ENCODE measurements around the gene RAB4A.
"Not testable (repeated sequence)": the region's sequence is repeated elsewhere in the genome, so short reads cannot be mapped to it uniquely, and the experiment has no call there.

The RAB4A gene

DNA sequence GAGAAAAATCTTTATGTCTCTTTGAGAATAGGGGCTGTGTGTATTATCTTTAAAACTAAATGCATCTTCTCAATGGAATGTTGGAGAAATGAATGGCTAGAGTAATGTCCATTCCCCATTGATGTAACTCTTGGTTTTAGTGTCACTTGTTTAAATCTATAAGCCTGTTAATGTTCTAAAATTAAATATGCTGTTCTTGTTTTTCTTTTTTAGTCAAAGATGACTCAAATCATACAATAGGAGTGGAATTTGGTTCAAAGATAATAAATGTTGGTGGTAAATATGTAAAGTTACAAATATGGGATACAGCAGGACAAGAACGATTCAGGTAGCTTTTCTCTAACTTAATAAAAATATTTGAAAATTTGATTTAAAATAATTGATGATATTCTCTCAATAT lies 17.6 kb downstream of the RAB4A start:
- H3K4me1 ChIP-seq (ENCODE audit: insufficient read depth, low read length), result no peaks in the 10 kb centered on the region
- peaks cover 24% of the 10 kb centered on the region for H3K36me3 ChIP-seq (ENCODE audit: insufficient read depth, low read depth, low read length)
- H3K27ac ChIP-seq (ENCODE audit: low read length), result no peak overlapping the region
- H3K4me3 ChIP-seq (ENCODE audit: low read length), result no peak overlapping the region
- H3K9me3 ChIP-seq (ENCODE audit: insufficient read depth, low read depth, low read length), result no peaks in the 10 kb centered on the region
- no peak overlapping the region for H3K9ac ChIP-seq (ENCODE audit: low read depth, low read length)
- no peaks in the 10 kb centered on the region for H3K27me3 ChIP-seq (ENCODE audit: insufficient read depth, low read length)

- H3K4me1 ChIP-seq (ENCODE audit: insufficient read depth, low read length); H3K9me3 ChIP-seq (ENCODE audit: insufficient read depth, low read depth, low read length); H3K27ac ChIP-seq (ENCODE audit: low read length); H3K27me3 ChIP-seq (ENCODE audit: insufficient read depth, low read length); H3K9ac ChIP-seq (ENCODE audit: low read depth, low read length); H3K4me3 ChIP-seq (ENCODE audit: low read length): not testable (repeated sequence)
- H3K36me3 ChIP-seq (ENCODE audit: insufficient read depth, low read depth, low read length), result peaks cover 24% of the 10 kb centered on the region
These were observed 20.8 kb downstream of the RAB4A start for GRCh38 chr1:229291686-229292085.

DNA sequence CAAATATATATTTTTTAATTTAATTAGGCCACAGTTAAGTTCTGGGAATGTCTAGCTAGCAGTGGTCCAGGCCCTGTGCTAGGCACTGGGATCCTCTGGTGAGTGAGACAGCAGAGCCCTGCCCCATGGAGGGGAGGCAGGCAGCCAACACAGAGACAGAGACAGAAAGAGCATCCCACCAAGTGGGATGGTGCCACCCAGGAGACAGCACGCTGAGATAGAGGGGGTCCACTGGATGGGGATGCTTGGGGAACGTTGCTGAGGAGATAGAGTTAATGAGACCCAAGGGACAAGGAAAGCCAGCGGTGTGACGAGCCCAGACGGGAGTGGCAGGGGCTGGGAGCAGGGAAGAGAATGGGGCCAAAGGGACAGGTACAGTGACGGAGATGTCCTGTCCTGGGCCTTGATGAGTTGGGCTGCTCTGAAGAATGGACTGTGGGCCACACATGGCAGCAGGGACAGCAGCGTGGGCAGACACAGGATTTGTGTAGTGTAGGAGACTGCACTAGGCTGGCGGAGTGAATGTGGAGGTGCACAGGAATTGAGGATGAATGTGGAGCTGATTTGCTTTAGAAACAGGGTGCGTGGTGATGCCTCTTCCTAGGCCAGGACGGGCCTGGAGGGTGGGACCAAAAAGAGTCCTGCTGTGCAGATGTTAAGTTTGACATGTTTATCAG lies 22.8 kb downstream of the RAB4A start:
- H3K4me3 ChIP-seq (ENCODE audit: low read length), result no peak overlapping the region
- peaks cover 26% of the 10 kb centered on the region for H3K36me3 ChIP-seq (ENCODE audit: insufficient read depth, low read depth, low read length)
- no peaks in the 10 kb centered on the region for H3K9me3 ChIP-seq (ENCODE audit: insufficient read depth, low read depth, low read length)
- no peaks in the 10 kb centered on the region for H3K4me1 ChIP-seq (ENCODE audit: insufficient read depth, low read length)
- no peaks in the 10 kb centered on the region for H3K27me3 ChIP-seq (ENCODE audit: insufficient read depth, low read length)
- H3K27ac ChIP-seq (ENCODE audit: low read length), result no peak overlapping the region
- no peak overlapping the region for H3K9ac ChIP-seq (ENCODE audit: low read depth, low read length)

DNA sequence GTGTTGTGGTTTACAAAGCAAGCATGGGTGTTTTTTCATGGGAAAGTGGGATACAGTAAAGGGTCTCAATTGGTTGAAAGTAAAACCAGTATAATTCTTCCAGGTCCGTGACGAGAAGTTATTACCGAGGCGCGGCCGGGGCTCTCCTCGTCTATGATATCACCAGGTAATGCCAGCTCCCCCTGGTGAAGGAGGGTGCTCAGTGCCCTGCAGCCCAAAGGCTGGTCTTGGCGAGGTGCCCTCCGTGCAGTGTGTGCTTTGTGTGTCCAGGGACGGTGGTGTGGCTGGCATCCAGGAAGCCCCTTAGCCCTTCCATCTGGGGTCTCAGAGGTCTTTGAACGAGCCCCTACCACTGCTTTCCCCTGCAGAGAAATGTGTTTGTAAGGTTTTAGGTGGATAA lies 24.8 kb downstream of the RAB4A start:
- no peak overlapping the region for H3K9ac ChIP-seq (ENCODE audit: low read depth, low read length)
- H3K4me1 ChIP-seq (ENCODE audit: insufficient read depth, low read length), result no peaks in the 10 kb centered on the region
- H3K27me3 ChIP-seq (ENCODE audit: insufficient read depth, low read length), result no peaks in the 10 kb centered on the region
- H3K4me3 ChIP-seq (ENCODE audit: low read length), result no peak overlapping the region
- no peak overlapping the region for H3K27ac ChIP-seq (ENCODE audit: low read length)
- H3K36me3 ChIP-seq (ENCODE audit: insufficient read depth, low read depth, low read length), result peaks cover 32% of the 10 kb centered on the region
- no peaks in the 10 kb centered on the region for H3K9me3 ChIP-seq (ENCODE audit: insufficient read depth, low read depth, low read length)

DNA sequence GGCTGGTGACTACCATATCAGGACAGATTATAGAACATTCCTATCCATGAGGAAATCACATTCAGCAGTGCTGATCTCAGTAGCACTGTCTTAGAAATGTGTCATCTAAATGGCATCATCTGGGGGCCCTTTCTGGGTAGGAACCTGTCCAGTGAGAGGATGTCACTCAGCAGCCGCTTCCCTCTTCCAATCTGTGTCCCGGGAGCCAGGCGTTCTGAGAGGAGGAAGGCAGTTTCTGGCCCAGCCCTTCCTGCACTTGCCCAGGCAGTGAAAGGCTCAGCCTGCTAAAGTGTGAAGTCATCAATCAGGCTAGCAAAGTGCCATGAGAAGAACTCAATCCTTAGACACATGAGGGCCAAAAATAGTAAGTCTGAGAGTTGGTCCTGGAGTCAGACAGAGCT lies 25.6 kb downstream of the RAB4A start:
- no peaks in the 10 kb centered on the region for H3K27me3 ChIP-seq (ENCODE audit: insufficient read depth, low read length)
- no peaks in the 10 kb centered on the region for H3K4me1 ChIP-seq (ENCODE audit: insufficient read depth, low read length)
- H3K27ac ChIP-seq (ENCODE audit: low read length), result no peak overlapping the region
- peaks cover 30% of the 10 kb centered on the region for H3K36me3 ChIP-seq (ENCODE audit: insufficient read depth, low read depth, low read length)
- H3K9ac ChIP-seq (ENCODE audit: low read depth, low read length), result no peak overlapping the region
- no peaks in the 10 kb centered on the region for H3K9me3 ChIP-seq (ENCODE audit: insufficient read depth, low read depth, low read length)
- no peak overlapping the region for H3K4me3 ChIP-seq (ENCODE audit: low read length)

DNA sequence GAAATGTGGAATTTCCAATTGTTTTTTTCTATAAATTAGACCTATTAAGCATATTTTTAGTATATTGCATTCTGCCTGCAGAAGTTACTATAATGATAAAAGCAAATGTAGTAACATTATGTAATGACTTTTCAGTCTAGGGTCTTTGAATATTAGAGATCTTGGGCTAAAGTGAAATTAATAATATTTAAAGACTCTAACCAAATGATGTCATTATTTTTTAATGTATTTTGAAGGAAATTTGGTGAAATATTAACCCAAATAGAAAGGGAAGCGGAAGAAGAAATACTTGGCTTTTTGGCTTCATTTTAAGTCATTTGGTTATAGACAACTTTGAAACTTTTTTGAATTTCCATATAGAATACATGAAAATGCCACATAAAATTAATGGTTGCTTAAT lies 26.8 kb downstream of the RAB4A start:
- H3K4me3 ChIP-seq (ENCODE audit: low read length), result no peak overlapping the region
- H3K4me1 ChIP-seq (ENCODE audit: insufficient read depth, low read length), result no peaks in the 10 kb centered on the region
- no peak overlapping the region for H3K9ac ChIP-seq (ENCODE audit: low read depth, low read length)
- H3K36me3 ChIP-seq (ENCODE audit: insufficient read depth, low read depth, low read length), result peaks cover 33% of the 10 kb centered on the region
- H3K27me3 ChIP-seq (ENCODE audit: insufficient read depth, low read length), result no peaks in the 10 kb centered on the region
- H3K9me3 ChIP-seq (ENCODE audit: insufficient read depth, low read depth, low read length), result no peaks in the 10 kb centered on the region
- no peak overlapping the region for H3K27ac ChIP-seq (ENCODE audit: low read length)

DNA sequence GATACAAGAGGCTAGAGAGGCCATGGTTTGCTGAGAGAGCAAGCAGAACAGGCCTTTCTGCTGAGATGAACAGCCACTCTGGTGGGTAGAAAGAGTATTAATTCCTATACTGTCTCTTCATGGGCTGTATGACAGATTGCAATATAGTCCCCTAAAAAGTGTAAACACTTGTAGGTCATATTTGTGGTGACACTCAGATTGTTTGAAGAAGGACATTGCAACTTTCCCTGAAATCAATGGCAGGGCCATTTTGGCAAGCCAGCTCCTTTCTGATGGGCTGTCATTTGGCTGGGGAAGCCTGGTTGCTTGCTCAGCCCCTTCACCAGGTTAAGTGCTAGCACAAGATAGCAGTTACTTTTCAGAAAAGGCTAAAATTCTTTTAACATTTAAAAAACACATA lies 27.5 kb downstream of the RAB4A start:
- Histone ChIP-seq H3K4me3 (ENCODE audit: low read length) (no peak overlapping the region), H3K9ac (ENCODE audit: low read depth, low read length) (no peak overlapping the region), H3K27ac (ENCODE audit: low read length) (no peak overlapping the region), H3K36me3 (ENCODE audit: insufficient read depth, low read depth, low read length) (peaks cover 40% of the 10 kb centered on the region), H3K9me3 (ENCODE audit: insufficient read depth, low read depth, low read length) (no peaks in the 10 kb centered on the region), H3K4me1 (ENCODE audit: insufficient read depth, low read length) (no peaks in the 10 kb centered on the region), H3K27me3 (ENCODE audit: insufficient read depth, low read length) (no peaks in the 10 kb centered on the region)

DNA sequence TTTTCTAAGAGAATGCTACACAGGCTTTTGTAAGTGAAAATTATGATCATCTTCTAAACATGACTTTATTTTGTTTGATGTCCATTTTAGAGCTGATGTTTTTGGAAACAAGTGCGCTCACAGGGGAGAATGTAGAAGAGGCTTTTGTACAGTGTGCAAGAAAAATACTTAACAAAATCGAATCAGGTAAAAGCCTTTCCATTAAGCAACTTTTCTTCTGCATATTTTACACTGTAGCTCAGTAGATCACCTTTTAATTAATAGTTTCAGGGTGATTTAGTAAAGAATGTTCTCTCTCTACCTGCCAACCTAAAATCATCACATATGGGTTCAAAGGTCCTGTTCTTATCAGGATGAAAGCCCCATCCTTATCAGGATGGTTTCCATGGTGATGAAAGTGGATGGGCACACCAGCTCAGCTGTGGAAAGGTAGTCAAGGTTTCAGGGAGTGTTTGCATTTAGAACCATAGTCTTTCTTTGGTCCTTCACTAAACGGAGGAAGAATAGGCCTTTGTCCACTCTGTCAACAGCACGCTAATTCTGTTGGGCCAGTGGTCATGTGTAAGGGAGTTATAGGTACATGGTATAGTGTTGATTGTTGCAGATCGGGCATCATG lies 28.1 kb downstream of the RAB4A start:
- no peaks in the 10 kb centered on the region for H3K9me3 ChIP-seq (ENCODE audit: insufficient read depth, low read depth, low read length)
- no peaks in the 10 kb centered on the region for H3K4me1 ChIP-seq (ENCODE audit: insufficient read depth, low read length)
- no peaks in the 10 kb centered on the region for H3K27me3 ChIP-seq (ENCODE audit: insufficient read depth, low read length)
- no peak overlapping the region for H3K27ac ChIP-seq (ENCODE audit: low read length)
- peaks cover 45% of the 10 kb centered on the region for H3K36me3 ChIP-seq (ENCODE audit: insufficient read depth, low read depth, low read length)
- H3K4me3 ChIP-seq (ENCODE audit: low read length), result no peak overlapping the region
- no peak overlapping the region for H3K9ac ChIP-seq (ENCODE audit: low read depth, low read length)

- Histone ChIP-seq H3K9me3 (ENCODE audit: insufficient read depth, low read depth, low read length) (no peaks in the 10 kb centered on the region), H3K36me3 (ENCODE audit: insufficient read depth, low read depth, low read length) (peaks cover 57% of the 10 kb centered on the region), H3K27me3 (ENCODE audit: insufficient read depth, low read length) (no peaks in the 10 kb centered on the region), H3K27ac (ENCODE audit: low read length) (no peak overlapping the region), H3K9ac (ENCODE audit: low read depth, low read length) (no peak overlapping the region), H3K4me3 (ENCODE audit: low read length) (no peak overlapping the region), H3K4me1 (ENCODE audit: insufficient read depth, low read length) (no peaks in the 10 kb centered on the region)
These were observed 29.3 kb downstream of the RAB4A start for GRCh38 chr1:229300099-229300757.

DNA sequence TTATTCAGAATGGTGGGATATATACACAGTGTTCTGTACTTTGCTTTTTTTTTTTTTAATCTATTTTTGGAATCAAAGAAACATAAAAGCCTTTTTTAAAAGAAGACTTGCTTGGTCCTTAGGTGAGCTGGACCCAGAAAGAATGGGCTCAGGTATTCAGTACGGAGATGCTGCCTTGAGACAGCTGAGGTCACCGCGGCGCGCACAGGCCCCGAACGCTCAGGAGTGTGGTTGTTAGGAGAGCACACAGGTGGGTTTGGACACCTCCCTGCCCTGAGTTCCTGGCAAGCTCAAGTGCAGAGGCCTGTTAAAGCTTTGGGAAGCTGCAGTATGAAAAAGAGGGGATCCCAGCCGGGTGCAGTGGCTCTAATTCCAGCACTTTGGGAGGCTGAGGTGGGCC lies 31.8 kb downstream of the RAB4A start:
- Histone ChIP-seq H3K4me1 (ENCODE audit: insufficient read depth, low read length) (no peaks in the 10 kb centered on the region), H3K4me3 (ENCODE audit: low read length) (no peak overlapping the region), H3K9me3 (ENCODE audit: insufficient read depth, low read depth, low read length) (no peaks in the 10 kb centered on the region), H3K9ac (ENCODE audit: low read depth, low read length) (no peak overlapping the region), H3K27ac (ENCODE audit: low read length) (no peak overlapping the region), H3K36me3 (ENCODE audit: insufficient read depth, low read depth, low read length) (peaks cover 71% of the 10 kb centered on the region), H3K27me3 (ENCODE audit: insufficient read depth, low read length) (no peaks in the 10 kb centered on the region)

- Histone ChIP-seq H3K4me3 (ENCODE audit: low read length) (no peak overlapping the region), H3K27ac (ENCODE audit: low read length) (no peak overlapping the region), H3K4me1 (ENCODE audit: insufficient read depth, low read length) (no peaks in the 10 kb centered on the region), H3K27me3 (ENCODE audit: insufficient read depth, low read length) (no peaks in the 10 kb centered on the region), H3K9me3 (ENCODE audit: insufficient read depth, low read depth, low read length) (no peaks in the 10 kb centered on the region), H3K36me3 (ENCODE audit: insufficient read depth, low read depth, low read length) (peaks cover 63% of the 10 kb centered on the region), H3K9ac (ENCODE audit: low read depth, low read length) (no peak overlapping the region)
These were observed 32.9 kb downstream of the RAB4A start for GRCh38 chr1:229303855-229304254.

- Histone ChIP-seq H3K9ac (ENCODE audit: low read depth, low read length) (no peak overlapping the region), H3K27me3 (ENCODE audit: insufficient read depth, low read length) (no peaks in the 10 kb centered on the region), H3K9me3 (ENCODE audit: insufficient read depth, low read depth, low read length) (no peaks in the 10 kb centered on the region), H3K27ac (ENCODE audit: low read length) (no peak overlapping the region), H3K36me3 (ENCODE audit: insufficient read depth, low read depth, low read length) (peaks cover 48% of the 10 kb centered on the region), H3K4me1 (ENCODE audit: insufficient read depth, low read length) (no peaks in the 10 kb centered on the region), H3K4me3 (ENCODE audit: low read length) (no peak overlapping the region)
These were observed 34.5 kb downstream of the RAB4A start for GRCh38 chr1:229305392-229305791.
